Adrenal gland (tissue), 5 donors: ENCODE measurements around the gene TNFRSF1B.

ENCODE experiments used
- CTCF ChIP-seq, 6 experiments: fragments of 450-650 bp in 4 of 6; fragments of 200-600 bp in 2 of 6; sonication (generic) in 1 of 6; IDR thresholded peaks; 1 replicate in 5 of 6; 2 replicates in 1 of 6; pipeline versions ENCODE4 v1.5.1 to v1.8.0; 2016 to 2021; ENCODE audit warnings: antibody characterized with exemption in 6 of 6, mild to moderate bottlenecking in 2 of 6, moderate library complexity in 1 of 6
- POLR2A ChIP-seq, 2 donors: fragments of 450-650 bp; IDR thresholded peaks; one replicate each; pipeline ENCODE4 v1.6.1; 2017; ENCODE audit warnings: antibody characterized with exemption in 2 of 2, mild to moderate bottlenecking in 2 of 2, moderate library complexity in 1 of 2
- donor health status: DM: no; HTN: no; CAD: no.

- TF ChIP-seq POLR2A (IDR thresholded peaks at IDR 0.05) (no peak), CTCF (IDR thresholded peaks at IDR 0.05) (no peak)
Observed at GRCh38 chr1:12182410-12182984, 15.7 kb downstream of the TNFRSF1B start.
